Activated naive CD8-positive, alpha-beta T cell treated with anti-CD3 and anti-CD28 coated beads for 36 hours (primary cell): ENCODE results near the gene MSH6. TPM values are rescaled to one million over a fixed set of nuclear protein-coding genes. Genes with fewer than 3 reads are reported as not detected.

ENCODE experiments used
- DNase-seq: peaks from one replicate; pipeline ENCODE4 v3.0.0; 2021
- H3K27ac Mint-ChIP-seq: one replicate; pipeline ENCODE4 v1.8.0; 2022; ENCODE audit warnings: mild to moderate bottlenecking, moderate library complexity, mixed read lengths
- H3K27me3 Mint-ChIP-seq: one replicate; pipeline ENCODE4 v1.8.0; 2022; ENCODE audit warnings: mild to moderate bottlenecking, mixed read lengths
- H3K36me3 Mint-ChIP-seq: one replicate; pipeline ENCODE4 v1.8.0; 2021; ENCODE audit warnings: mild to moderate bottlenecking, mixed read lengths
- H3K4me1 Mint-ChIP-seq: one replicate; pipeline ENCODE4 v1.8.0; 2021; ENCODE audit warnings: mixed read lengths
- H3K4me3 Mint-ChIP-seq: one replicate; pipeline ENCODE4 v1.8.0; 2022; ENCODE audit warnings: mild to moderate bottlenecking, moderate library complexity, mixed read lengths
- H3K9me3 Mint-ChIP-seq: one replicate; pipeline ENCODE4 v1.8.0; 2022; ENCODE audit warnings: mixed read lengths
- total RNA-seq, 2 experiments: library from RNA; stranded (reverse); gene quantifications; one replicate each; pipeline ENCODE4 v1.2.3, GENCODE V29; 2021

The MSH6 gene
- total RNA-seq, 2 experiments from 2014 or later, result 163 to 173 TPM

DNA sequence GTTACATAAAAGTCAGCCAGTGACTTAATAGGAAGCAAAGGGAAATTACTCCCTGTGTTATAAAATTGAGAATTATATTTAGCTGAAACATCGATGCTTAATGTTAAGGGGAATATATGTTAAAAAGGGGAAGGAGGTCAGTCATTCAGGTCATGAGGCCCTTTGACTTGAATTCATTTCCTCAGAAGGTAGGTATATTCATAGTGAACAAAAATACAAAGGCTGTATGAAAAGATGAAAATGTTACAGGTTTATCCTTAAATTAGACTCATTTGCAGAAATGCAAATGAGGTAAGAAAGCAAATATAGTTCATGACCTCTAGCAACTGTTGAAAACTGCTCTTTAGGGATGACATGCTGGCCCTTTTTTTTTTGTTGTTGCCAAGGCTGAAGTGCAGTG lies 20.8 kb downstream of the MSH6 start:
- peaks cover 77% of the 10 kb centered on the region for H3K36me3 Mint-ChIP-seq
- no peak for DNase-seq
- peaks cover 8% of the 10 kb centered on the region for H3K4me1 Mint-ChIP-seq
- H3K27me3 Mint-ChIP-seq, result no peaks in the 10 kb centered on the region
- H3K4me3 Mint-ChIP-seq, result no peak overlapping the region
- no peak overlapping the region for H3K27ac Mint-ChIP-seq
- peaks cover 11% of the 10 kb centered on the region for H3K9me3 Mint-ChIP-seq

DNA sequence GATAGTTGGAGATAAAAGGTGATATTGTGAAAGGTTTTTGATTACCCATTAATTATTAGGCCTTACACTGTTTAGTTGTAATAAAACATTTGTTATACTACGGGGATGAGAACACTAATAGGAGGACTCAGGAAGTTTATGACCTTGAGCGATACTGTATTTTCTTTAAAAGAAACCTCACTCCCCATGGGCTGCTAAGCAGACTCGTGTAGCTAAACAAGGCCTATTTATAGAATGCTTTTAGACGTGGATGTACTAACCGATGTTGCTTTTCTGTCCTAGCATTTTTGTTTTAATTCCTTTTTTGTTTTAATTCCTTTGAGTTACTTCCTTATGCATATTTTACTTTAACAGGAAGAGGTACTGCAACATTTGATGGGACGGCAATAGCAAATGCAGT lies 22.9 kb downstream of the MSH6 start:
- H3K4me3 Mint-ChIP-seq, result no peak overlapping the region
- no peak for DNase-seq
- no peaks in the 10 kb centered on the region for H3K27me3 Mint-ChIP-seq
- H3K9me3 Mint-ChIP-seq, result peaks cover 9% of the 10 kb centered on the region
- H3K36me3 Mint-ChIP-seq, result peaks cover 57% of the 10 kb centered on the region
- H3K4me1 Mint-ChIP-seq, result peaks cover 12% of the 10 kb centered on the region
- H3K27ac Mint-ChIP-seq, result no peak overlapping the region

DNA sequence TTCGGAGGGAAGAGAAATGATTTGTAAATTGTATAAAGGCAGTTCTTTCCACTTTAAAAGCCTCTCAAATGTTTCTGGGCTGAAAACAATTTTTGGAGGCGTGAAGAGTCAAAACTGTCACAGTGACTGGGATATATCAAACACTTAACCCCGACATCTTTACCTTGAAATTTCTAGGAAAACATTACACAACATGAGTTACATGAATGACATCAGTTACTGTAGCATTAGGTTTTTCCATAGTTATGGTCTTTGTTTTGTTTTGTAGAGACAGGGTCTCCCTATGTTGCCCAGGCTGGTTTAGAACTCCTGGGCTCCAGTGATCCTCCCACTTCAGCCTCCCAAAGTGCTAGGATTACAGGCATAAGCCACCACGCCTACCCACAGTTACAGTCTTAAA lies 25.7 kb downstream of the MSH6 start:
- Mint-ChIP-seq H3K4me1 (peaks cover 29% of the 10 kb centered on the region), H3K4me3 (no peak overlapping the region), H3K36me3 (peaks cover 47% of the 10 kb centered on the region), H3K9me3 (peaks cover under 1% of the 10 kb centered on the region), H3K27ac (peak overlapping the region; percentile 75), H3K27me3 (no peaks in the 10 kb centered on the region)
- DNase-seq, result no peak

DNA sequence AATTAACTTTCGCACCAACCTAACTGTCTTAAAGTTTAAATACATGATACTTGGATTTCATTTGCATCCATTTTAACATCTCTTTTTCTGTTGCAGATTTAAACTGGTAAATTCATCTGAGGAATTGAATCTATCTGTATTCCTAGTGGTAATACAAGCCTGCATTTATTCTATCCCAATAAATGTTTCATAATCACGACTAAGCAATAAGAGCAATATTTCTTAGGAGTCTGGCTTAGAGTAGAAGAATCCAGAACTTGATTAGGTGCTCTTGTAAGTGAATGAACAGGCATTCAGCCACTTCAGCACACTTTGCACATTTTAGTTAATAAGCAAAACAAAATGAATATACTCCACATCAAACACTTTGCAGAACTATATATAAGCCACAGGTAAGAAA lies 27.0 kb downstream of the MSH6 start:
- no peak overlapping the region for H3K4me3 Mint-ChIP-seq
- no peaks in the 10 kb centered on the region for H3K27me3 Mint-ChIP-seq
- H3K9me3 Mint-ChIP-seq, result no peaks in the 10 kb centered on the region
- peaks cover 46% of the 10 kb centered on the region for H3K36me3 Mint-ChIP-seq
- no peak for DNase-seq
- no peak overlapping the region for H3K27ac Mint-ChIP-seq
- H3K4me1 Mint-ChIP-seq, result peaks cover 28% of the 10 kb centered on the region

DNA sequence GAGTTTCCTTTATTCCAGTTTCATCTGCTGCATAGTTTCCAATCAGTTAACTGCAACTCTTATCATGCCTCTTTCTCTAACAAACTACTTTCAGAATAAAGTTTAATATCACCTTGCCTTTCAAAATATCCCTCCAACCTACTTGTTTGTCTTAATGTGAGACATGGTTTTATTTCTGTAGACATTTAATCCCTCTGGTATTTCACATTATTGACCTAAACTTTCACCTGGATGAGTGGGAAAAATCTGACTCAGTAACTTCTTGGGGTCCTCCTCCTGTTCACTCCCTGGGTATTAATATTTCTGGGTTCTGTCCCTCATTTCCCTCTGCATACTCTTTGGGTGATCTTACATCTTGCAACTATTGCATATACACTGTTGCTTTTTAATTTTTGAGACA lies 27.9 kb downstream of the MSH6 start:
- Mint-ChIP-seq H3K36me3 (peaks cover 46% of the 10 kb centered on the region), H3K4me1 (peaks cover 28% of the 10 kb centered on the region), H3K27ac (peak overlapping the region; percentile 9), H3K27me3 (no peaks in the 10 kb centered on the region), H3K9me3 (no peaks in the 10 kb centered on the region), H3K4me3 (no peak overlapping the region)
- DNase-seq, result no peak

DNA sequence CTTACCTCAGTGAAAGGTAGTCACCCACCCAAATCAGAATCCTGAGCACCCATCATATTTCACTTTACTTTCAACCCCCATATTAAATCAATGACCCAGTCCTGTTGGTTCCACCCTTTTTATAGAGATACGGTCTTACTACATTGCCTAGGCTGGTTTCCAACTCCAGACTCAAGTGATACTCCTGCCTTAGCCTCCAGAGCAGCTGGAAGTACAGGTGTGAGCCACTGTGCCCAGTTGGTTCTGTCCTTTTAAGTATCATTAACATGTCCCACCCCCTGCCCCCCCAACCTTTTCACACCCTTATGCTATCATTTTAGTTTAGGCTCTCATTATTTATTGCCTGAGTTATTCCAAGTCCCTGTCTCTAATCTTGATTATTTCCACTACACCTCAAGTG lies 28.7 kb downstream of the MSH6 start:
- peaks cover 39% of the 10 kb centered on the region for H3K36me3 Mint-ChIP-seq

DNA sequence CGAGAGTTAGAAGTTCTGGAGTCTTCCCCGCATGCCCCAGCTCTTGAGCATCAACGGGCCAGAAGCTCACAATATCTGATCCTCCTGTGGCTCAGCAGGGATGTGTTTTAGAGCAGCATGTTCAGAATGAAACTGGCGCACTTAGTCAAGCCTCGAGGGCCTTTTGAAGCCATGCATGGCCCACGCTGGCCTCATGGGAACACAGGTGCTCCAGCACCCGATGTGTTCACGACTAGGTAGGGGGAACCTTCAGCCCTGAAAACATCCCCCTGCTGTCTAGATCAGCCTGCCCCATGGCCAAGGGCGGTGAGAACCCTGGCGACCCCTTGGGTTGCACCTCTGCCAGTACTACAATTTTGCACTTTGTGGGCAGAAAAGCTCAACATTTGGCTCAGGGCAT lies 32.8 kb downstream of the MSH6 start:
- no peak for DNase-seq
- H3K4me1 Mint-ChIP-seq, result peaks cover 18% of the 10 kb centered on the region
- H3K36me3 Mint-ChIP-seq, result peaks cover 48% of the 10 kb centered on the region
- no peaks in the 10 kb centered on the region for H3K27me3 Mint-ChIP-seq
- H3K4me3 Mint-ChIP-seq, result no peak overlapping the region
- no peaks in the 10 kb centered on the region for H3K9me3 Mint-ChIP-seq
- H3K27ac Mint-ChIP-seq, result no peak overlapping the region

More for the DNA sequence above, 28.7 kb downstream of the MSH6 start:
- no peaks in the 10 kb centered on the region for H3K9me3 Mint-ChIP-seq
- DNase-seq, result no peak
- H3K4me3 Mint-ChIP-seq, result no peak overlapping the region
- peaks cover 28% of the 10 kb centered on the region for H3K4me1 Mint-ChIP-seq
- peak overlapping the region; percentile 9 for H3K27ac Mint-ChIP-seq
- H3K27me3 Mint-ChIP-seq, result no peaks in the 10 kb centered on the region

DNA sequence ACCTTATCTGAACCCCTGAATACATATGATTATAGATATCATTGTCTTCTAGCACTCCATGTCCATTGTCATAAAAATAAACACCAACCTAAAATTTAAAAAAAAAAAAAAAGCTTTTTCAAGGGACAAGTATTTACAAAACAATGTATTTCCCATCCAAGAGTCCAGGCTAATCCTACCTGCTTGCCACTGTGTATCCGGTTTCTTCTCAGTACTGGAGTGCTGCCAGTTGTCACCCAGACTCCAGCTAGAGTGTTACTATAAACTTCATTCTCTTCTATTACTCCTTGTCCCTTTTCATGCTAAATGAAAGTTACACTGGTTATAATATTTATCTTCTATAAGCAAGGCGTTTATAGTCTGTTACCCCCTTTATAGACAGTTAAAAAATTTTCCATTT lies 35.8 kb downstream of the MSH6 start:
- Mint-ChIP-seq H3K4me3 (no peak overlapping the region), H3K27me3 (no peaks in the 10 kb centered on the region), H3K27ac (no peak overlapping the region), H3K9me3 (no peaks in the 10 kb centered on the region), H3K4me1 (no peaks in the 10 kb centered on the region), H3K36me3 (peaks cover 36% of the 10 kb centered on the region)
- DNase-seq, result no peak

DNA sequence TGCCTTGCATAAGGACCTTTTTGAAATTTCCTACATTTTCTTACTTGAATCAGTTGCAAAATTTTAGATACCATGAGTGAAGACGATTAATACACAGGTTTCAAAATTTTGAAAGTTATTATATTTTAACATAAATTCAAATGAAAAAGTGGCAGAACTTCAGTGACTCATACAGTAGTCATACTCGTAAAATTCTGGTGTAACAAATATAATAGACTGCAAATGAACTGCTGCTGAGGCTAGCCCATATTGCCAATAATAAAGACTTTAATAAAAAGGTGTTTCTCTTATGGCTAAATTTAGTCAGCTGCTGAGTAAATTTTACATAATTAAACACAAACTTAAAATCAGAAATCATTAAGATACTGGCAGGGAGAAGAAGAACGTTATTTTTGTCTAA lies 36.9 kb downstream of the MSH6 start:
- no peak for DNase-seq
- no peaks in the 10 kb centered on the region for H3K27me3 Mint-ChIP-seq
- peaks cover 28% of the 10 kb centered on the region for H3K36me3 Mint-ChIP-seq
- H3K9me3 Mint-ChIP-seq, result no peaks in the 10 kb centered on the region
- no peaks in the 10 kb centered on the region for H3K4me1 Mint-ChIP-seq
- H3K4me3 Mint-ChIP-seq, result no peak overlapping the region
- H3K27ac Mint-ChIP-seq, result no peak overlapping the region

DNA sequence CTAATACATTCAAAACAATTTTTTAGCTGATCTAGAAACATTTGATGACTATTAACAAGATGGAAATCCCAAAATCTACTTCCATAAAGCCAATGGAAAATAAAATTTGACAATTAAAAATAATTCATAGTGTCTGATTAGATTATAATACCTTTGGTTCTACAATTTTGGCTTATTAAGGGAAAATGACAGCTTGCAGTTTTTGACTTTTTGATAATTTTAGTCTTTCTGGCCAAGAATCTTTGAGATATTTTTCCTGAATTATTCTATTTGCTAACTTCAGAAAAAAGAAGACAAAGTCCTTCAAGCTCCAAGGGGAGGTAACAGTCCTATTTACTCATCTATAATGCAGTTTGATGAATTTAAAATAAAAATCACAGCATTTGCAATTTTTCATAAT lies 39.6 kb downstream of the MSH6 start:
- Mint-ChIP-seq H3K27ac (no peak overlapping the region), H3K27me3 (no peaks in the 10 kb centered on the region), H3K9me3 (no peaks in the 10 kb centered on the region), H3K4me3 (no peak overlapping the region), H3K36me3 (peaks cover 25% of the 10 kb centered on the region), H3K4me1 (no peaks in the 10 kb centered on the region)
- no peak for DNase-seq

DNA sequence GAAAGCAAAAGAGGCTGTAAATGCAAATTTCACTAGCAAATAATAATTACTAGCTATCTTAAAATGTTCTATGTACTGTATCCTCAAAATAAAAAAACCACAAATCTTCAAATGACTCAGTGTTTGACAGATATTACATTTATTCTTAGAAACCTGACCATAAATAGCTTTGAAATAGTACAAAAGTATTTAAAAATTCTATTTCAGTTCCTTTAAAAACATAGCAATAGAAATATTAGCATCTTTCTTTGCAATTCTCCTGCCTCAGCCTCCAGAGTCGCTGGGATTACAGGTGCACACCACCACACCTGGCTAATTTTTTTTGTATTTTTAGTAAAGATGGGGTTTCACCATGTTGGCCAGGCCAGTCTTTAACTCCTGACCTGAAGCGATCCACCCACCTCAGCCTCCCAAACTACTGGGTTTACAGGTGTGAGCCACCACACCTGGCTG lies 50.6 kb downstream of the MSH6 start:
- Mint-ChIP-seq H3K27me3 (no peaks in the 10 kb centered on the region), H3K4me3 (no peak overlapping the region), H3K27ac (no peak overlapping the region), H3K4me1 (peaks cover 8% of the 10 kb centered on the region), H3K36me3 (peaks cover 28% of the 10 kb centered on the region), H3K9me3 (no peaks in the 10 kb centered on the region)
- DNase-seq, result no peak

DNA sequence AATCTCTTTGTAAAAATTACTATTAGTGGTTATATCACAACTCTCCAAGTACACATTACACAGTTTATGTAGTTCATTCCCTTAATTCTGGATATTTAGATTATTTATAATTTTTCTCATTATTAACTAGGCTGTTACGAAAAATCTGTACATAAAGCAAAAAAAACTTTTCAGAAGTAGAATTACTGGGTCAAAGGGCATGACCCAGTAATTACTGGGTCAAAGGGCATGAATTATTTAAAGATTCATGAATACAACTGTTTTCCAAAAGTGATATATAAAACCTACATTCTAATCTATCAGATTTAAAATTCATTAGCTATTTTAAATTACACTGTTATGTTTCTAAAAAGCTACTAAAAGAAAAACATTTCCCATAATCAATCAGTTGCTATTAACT lies 55.3 kb downstream of the MSH6 start:
- Mint-ChIP-seq H3K9me3 (no peaks in the 10 kb centered on the region), H3K36me3 (peaks cover 31% of the 10 kb centered on the region), H3K27me3 (no peaks in the 10 kb centered on the region), H3K4me1 (peaks cover 16% of the 10 kb centered on the region), H3K4me3 (no peak overlapping the region), H3K27ac (no peak overlapping the region)
- DNase-seq, result no peak

DNA sequence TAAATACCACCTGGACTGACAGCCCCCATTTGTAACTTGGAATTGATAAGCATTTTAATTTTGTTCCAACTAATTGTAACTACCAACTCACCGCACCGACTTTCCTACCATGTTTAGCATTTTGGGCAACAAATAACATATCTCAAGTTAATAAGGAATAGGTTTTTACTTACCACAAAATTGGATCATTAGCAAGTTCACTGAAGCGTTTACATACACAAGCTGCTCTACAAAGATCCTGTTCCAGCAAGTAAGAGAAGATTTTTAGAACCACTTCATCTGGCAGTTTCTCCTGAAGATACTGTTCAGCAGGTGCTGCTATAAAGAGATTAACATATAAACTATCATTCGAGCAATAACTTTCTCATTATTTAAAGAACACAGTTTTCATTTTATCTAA lies 55.7 kb downstream of the MSH6 start:
- Mint-ChIP-seq H3K27ac (no peak overlapping the region), H3K36me3 (peaks cover 30% of the 10 kb centered on the region), H3K27me3 (no peaks in the 10 kb centered on the region), H3K4me3 (no peak overlapping the region), H3K9me3 (no peaks in the 10 kb centered on the region), H3K4me1 (peaks cover 21% of the 10 kb centered on the region)
- DNase-seq, result no peak

DNA sequence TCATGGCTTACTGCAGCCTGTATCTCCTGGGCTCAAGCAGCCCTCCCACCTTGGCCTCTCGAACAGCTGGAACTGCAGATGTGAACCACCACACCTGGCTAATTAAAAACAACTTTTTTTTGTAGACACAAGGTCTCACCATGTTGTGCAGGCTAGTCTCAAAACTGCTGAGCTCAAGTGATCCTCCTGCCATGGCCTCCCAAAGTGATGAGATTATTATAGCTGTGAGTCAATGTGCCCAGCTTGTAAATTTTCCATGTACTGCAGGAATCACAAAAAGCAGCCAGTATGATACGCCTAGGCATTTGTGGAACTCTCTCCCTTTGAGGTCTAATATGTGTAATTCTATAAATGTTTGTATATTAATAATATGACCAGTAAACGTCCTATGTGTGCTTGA lies 59.9 kb downstream of the MSH6 start:
- Mint-ChIP-seq H3K36me3 (peaks cover 12% of the 10 kb centered on the region), H3K27me3 (no peaks in the 10 kb centered on the region), H3K9me3 (no peaks in the 10 kb centered on the region), H3K27ac (no peak overlapping the region), H3K4me1 (peaks cover 30% of the 10 kb centered on the region), H3K4me3 (no peak overlapping the region)
- DNase-seq, result no peak

DNA sequence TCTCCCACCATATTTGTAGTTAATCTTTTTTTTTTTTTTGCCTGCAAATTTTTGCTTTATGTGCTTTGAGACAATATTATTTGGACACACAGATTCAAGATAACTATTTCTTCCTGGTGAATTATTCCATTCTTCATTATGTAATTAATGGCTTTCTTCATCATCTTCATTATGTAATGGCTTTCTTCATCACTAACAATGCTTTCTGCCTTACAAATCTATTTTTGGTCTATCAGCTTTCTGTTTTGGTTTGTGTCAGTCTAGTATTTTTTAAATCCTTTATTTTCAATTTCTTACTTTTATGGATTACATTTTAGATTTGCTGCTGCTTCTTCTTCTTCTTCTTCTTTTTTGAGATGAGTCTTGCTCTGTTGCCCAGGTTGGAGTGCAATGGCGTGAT lies 60.5 kb downstream of the MSH6 start:
- Mint-ChIP-seq H3K4me1 (peaks cover 32% of the 10 kb centered on the region), H3K27ac (peak overlapping the region; percentile 31), H3K9me3 (no peaks in the 10 kb centered on the region), H3K4me3 (no peak overlapping the region), H3K36me3 (peaks cover 13% of the 10 kb centered on the region), H3K27me3 (no peaks in the 10 kb centered on the region)
- DNase-seq, result no peak

DNA sequence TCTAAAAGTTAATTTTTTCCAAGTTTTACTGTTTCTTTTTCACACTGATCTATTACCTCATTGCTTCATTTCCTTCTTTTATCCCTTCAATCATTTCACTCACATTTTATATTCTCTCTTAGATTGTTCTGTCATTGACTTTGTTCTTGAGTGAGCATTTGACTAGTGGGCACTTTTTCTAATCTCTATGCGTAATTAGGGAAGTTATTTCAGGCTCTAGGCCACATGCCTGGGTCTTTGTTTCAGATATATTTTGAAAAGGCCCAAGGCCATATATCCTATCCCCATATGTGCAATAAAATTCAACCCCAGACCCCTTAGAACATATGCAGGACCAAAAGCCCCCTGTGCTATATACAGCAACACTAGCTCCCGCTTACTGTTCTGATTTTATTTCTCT lies 61.2 kb downstream of the MSH6 start:
- no peak for DNase-seq
- Mint-ChIP-seq H3K27me3 (no peaks in the 10 kb centered on the region), H3K4me1 (peaks cover 30% of the 10 kb centered on the region), H3K36me3 (peaks cover 13% of the 10 kb centered on the region), H3K9me3 (no peaks in the 10 kb centered on the region), H3K27ac (no peak overlapping the region), H3K4me3 (no peak overlapping the region)

DNA sequence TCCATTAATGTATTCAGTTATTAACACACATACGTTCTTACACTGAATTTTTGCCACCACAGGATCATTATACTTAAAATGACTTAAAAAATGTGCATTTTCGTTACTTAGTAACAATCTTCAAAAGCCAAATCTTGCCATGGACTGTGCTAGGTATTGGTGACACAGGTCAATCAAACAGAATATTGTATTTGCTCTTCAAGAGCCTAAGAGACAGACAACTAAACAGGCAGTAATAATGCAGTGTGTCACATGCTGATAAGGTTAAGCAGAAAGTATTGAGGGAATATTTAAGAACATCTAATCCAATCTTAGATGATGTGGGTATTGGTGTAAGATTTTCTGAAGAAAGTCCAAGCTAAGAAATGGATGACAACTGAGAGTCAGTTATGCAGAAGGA lies 66.4 kb downstream of the MSH6 start:
- Mint-ChIP-seq H3K4me3 (no peak overlapping the region), H3K36me3 (peaks cover 11% of the 10 kb centered on the region), H3K4me1 (peaks cover 42% of the 10 kb centered on the region), H3K9me3 (no peaks in the 10 kb centered on the region), H3K27me3 (no peaks in the 10 kb centered on the region), H3K27ac (no peak overlapping the region)
- no peak for DNase-seq
